ENCODE measurements around the gene RFX2. TPM values are rescaled to one million over a fixed set of nuclear protein-coding genes. Genes with fewer than 3 reads are reported as not detected.
"Not testable (repeated sequence)": the region's sequence is repeated elsewhere in the genome, so short reads cannot be mapped to it uniquely, and the experiment has no call there.

Gene RFX2
- total RNA-seq, 1 donor from 2014 or later = 12.7 TPM

- ATAC-seq (no peak), DNase-seq (ENCODE audit: low spot score) (no peak)
- intact Hi-C loops (cut with DNase I) = no loop called here
These were observed 102.4 kb downstream of the RFX2 start for GRCh38 chr19:6007866-6008265.

GRCh38 chr19:6006896-6007295 lies 103.4 kb downstream of the RFX2 start:
- ATAC-seq (no peak), DNase-seq (ENCODE audit: low spot score) (no peak)
- intact Hi-C loops (cut with DNase I) = no loop called here

- intact Hi-C loops (cut with DNase I); ATAC-seq; DNase-seq (ENCODE audit: low spot score): not testable (repeated sequence)
These were observed 104.2 kb downstream of the RFX2 start for GRCh38 chr19:6006070-6006446.

- intact Hi-C loops (cut with DNase I) = no loop called here
- ATAC-seq (no peak), DNase-seq (ENCODE audit: low spot score) (no peak)
These were observed 104.8 kb downstream of the RFX2 start for GRCh38 chr19:6005321-6006069.

- no peak for ATAC-seq
- no peak for DNase-seq (ENCODE audit: low spot score)
- intact Hi-C loops (cut with DNase I) = no loop called here
These were observed 106.3 kb downstream of the RFX2 start for GRCh38 chr19:6003976-6004375.

- DNase-seq (ENCODE audit: low spot score) = no peak
- intact Hi-C loops (cut with DNase I) = no loop called here
- ATAC-seq = no peak
These were observed 107.7 kb downstream of the RFX2 start for GRCh38 chr19:6002591-6002990.

DNA sequence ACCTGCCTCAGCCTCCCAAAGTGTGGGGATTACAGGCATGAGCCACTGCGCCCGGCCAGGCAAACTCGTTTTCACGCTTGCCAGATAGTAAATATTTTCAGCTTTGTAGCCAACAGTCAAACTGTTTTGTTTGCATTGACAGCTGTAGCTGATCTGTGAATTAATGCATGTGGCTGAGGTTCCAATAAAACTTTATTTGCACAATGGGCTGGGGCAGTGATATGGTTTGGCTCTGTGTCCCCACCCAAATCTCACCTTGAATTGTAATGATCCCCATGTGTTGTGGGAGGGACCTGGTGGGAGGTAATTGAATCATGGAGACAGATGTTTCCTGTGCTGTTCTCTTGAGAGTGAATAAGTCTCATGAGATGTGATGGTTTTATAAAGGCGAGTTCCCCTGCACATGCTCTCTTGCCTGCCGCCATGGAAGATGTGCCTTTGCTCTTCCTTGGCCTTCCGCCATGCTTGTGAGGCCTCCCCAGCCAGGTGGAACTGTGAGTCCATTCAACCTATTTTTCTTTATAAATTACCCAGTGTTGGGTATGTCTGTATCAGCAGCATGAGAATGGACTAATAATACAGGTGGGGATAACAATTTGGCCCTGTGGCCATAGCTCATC lies 110.0 kb downstream of the RFX2 start:
- intact Hi-C loops (cut with DNase I) = no loop called here
- ATAC-seq (no peak), DNase-seq (ENCODE audit: low spot score) (no peak)

DNA sequence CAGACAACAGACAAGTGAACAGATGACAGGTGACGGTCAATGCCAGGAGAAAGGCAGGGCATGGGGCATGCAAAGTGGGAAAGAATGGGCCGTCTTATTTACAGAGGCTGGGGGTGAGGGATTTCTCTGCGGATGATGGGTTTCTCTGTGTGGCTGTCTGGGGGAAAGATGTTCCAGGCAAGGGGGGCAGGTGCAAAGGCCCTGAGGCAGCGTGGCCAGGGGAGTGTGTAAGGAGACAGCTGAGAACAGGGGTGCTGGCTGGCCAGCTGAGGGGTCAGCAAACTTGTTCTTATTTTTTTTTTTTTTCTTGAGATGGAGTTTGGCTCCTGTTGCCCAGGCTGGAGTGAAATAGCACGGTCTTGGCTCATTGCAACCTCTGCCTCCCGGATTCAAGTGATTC lies 110.6 kb downstream of the RFX2 start:
- intact Hi-C loops (cut with DNase I) = no loop called here
- ATAC-seq (no peak), DNase-seq (ENCODE audit: low spot score) (no peak)

DNA sequence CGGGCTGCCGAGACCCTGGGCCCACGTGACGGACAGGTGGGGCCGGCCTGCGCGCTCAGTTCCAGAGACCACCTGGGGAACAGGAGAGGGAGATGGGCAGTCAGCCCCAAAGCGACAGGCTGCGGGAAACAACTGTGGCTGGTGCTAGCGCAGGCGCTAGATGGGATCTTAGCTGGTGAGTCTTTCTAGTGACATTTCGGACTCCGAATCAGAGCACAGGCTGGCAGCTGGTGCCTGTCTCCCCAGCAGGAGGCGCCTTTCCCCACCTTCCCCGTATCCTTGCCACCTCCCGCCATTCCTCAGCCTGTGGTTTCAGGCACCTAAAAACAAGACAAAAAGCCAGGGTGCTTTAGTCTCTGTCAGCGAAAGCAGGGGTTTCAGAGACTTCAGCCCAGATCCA lies 112.9 kb downstream of the RFX2 start:
- intact Hi-C loops (cut with DNase I) = no loop called here
- ATAC-seq (no peak), DNase-seq (ENCODE audit: low spot score) (no peak)

GRCh38 chr19:5996623-5997320 lies 113.5 kb downstream of the RFX2 start:
- DNase-seq (ENCODE audit: low spot score) (no peak), ATAC-seq (no peak)
- intact Hi-C loops (cut with DNase I) = no loop called here

GRCh38 chr19:5996102-5996501 lies 114.2 kb downstream of the RFX2 start:
- intact Hi-C loops (cut with DNase I) = no loop called here
- no peak for ATAC-seq
- DNase-seq (ENCODE audit: low spot score) = no peak

DNA sequence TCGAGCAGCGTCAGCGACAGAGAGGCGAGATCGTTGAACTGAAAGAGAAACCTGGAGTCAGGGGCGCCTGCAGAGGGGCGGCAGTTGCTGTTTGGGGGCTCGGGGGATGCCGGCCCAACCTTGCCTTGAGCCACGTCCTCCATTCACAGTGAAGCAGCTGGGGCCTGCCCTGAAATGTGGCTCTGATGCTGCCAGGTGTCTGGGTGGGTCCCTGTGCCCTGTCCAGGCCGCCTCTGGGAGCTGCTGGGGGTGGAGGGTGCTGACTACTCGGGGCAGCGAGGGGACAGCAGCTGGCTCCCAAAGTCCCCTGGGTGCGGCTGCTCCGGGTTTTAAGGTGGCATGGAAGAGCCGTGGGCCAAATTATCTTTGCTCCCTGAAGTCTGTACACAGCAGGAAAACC lies 114.7 kb downstream of the RFX2 start:
- intact Hi-C loops (cut with DNase I) = no loop called here
- no peak for DNase-seq (ENCODE audit: low spot score)
- ATAC-seq = no peak

DNA sequence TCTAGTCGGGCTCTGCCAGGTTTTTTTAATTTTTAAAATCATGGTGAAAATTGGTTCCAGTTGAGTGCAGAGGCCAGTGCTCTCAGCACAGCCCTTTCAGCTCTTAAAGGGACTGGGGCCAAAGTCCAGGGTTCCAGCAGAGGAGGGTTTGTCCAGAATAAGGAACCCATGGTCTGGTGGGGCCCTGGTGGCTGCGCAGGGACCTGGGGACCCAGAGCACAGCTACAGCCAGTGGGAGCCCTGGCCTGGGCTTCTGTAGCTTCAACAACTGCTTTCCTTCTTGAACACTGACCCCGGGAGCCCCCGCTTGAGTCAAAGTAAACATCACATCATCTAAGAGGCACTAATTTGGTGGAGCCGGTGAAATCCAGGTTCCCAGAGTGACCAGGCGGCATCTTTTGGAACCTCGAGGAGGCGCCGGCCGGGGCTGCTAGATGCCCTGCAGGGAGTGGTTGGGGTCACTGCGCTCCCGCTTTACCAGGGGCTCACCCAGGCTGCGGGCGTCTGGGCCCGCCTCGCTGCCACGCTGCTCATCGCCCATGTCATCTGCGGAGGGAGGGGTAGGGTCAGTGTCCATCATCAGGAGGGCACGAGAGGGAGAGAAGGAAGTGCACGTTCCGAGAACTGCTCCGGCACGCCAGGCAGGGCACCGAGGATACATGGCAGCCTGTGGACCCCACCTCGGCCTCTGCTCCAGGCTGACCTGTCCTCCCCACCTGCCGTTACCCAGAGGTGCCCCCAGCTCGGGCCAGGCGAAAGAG lies 115.7 kb downstream of the RFX2 start:
- DNase-seq (ENCODE audit: low spot score) (no peak), ATAC-seq (no peak)
- intact Hi-C loops (cut with DNase I) = no loop called here

- intact Hi-C loops (cut with DNase I) = no loop called here
- DNase-seq (ENCODE audit: low spot score) (no peak), ATAC-seq (peak; percentile 16)
These were observed 116.5 kb downstream of the RFX2 start for GRCh38 chr19:5993648-5994358.

DNA sequence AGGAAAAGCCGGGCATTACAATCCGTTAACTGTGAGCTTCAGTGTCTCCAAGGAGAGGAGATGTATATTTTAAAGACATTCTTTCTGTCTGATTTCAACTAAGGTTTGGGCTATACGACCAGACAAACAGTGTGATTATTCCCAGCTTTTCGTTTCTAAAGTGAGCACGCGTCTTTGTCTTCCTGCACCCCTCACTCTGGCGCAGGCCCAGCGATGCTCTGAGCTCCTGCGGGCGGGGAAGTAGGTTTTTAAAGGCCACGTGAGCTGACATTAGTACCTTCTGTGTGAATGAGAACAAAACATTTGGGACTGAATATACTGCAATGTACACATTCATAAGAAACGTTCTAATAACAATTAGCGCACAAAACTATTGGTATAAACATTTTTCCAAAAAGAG lies 117.1 kb downstream of the RFX2 start:
- ATAC-seq = no peak
- intact Hi-C loops (cut with DNase I) = no loop called here
- no peak for DNase-seq (ENCODE audit: low spot score)

GRCh38 chr19:5992756-5993155 lies 117.5 kb downstream of the RFX2 start:
- intact Hi-C loops (cut with DNase I) = no loop called here
- no peak for DNase-seq (ENCODE audit: low spot score)
- no peak for ATAC-seq

DNA sequence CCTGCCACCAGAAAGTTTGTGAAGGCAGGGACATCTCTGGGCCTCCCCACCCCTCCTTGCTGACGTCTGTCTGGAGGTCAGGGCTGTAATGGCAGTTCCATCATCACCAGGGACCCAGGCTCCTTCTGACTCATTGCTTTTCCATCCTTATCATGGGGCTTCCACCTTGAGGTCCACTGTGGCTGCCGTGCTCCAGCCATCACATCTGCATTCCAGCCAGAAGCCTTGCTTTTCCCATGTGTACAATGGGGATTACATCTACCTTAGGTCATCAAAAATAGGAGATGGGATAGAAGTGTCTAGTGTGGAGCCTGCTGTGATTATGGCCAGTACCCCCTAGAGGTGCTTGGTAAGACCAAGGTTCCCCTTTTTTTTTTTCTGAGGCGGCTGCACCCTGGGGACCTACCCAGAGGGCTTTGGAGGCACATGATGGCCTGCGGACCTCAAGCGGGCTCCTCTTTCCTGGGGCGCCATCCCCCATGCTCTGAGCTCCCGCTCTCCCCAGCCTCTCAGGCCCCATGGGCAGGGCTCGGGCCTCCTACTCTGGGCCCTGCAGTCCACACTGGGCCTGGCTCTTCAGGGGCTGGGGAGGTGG lies 119.0 kb downstream of the RFX2 start:
- intact Hi-C loops (cut with DNase I) = no loop called here
- no peak for DNase-seq (ENCODE audit: low spot score)
- no peak for ATAC-seq

- DNase-seq (ENCODE audit: low spot score) (no peak), ATAC-seq (no peak)
- intact Hi-C loops (cut with DNase I) = no loop called here
These were observed 120.0 kb downstream of the RFX2 start for GRCh38 chr19:5990289-5990797.

All from sciatic nerve (tissue), 2 donors.